ENCODE data around the gene SEMA5B. TPM values are rescaled to one million over a fixed set of nuclear protein-coding genes. Genes with fewer than 3 reads are reported as not detected.

The SEMA5B gene, protein sequence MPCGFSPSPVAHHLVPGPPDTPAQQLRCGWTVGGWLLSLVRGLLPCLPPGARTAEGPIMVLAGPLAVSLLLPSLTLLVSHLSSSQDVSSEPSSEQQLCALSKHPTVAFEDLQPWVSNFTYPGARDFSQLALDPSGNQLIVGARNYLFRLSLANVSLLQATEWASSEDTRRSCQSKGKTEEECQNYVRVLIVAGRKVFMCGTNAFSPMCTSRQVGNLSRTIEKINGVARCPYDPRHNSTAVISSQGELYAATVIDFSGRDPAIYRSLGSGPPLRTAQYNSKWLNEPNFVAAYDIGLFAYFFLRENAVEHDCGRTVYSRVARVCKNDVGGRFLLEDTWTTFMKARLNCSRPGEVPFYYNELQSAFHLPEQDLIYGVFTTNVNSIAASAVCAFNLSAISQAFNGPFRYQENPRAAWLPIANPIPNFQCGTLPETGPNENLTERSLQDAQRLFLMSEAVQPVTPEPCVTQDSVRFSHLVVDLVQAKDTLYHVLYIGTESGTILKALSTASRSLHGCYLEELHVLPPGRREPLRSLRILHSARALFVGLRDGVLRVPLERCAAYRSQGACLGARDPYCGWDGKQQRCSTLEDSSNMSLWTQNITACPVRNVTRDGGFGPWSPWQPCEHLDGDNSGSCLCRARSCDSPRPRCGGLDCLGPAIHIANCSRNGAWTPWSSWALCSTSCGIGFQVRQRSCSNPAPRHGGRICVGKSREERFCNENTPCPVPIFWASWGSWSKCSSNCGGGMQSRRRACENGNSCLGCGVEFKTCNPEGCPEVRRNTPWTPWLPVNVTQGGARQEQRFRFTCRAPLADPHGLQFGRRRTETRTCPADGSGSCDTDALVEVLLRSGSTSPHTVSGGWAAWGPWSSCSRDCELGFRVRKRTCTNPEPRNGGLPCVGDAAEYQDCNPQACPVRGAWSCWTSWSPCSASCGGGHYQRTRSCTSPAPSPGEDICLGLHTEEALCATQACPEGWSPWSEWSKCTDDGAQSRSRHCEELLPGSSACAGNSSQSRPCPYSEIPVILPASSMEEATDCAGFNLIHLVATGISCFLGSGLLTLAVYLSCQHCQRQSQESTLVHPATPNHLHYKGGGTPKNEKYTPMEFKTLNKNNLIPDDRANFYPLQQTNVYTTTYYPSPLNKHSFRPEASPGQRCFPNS
- total RNA-seq (2011; cell fraction: chromatin; rRNA removed; ENCODE audit: low replicate concordance): not detected in 2 replicates
- not detected in 2 replicates for total RNA-seq (2011; cell fraction: nucleolus; rRNA removed)
- total RNA-seq (2011; cell fraction: nucleoplasm; rRNA removed): not detected in 2 replicates
- not detected in 2 replicates for total RNA-seq (2014; rRNA removed)
- total RNA-seq (2014; rRNA removed; fragmentation: Illumina TruSeq; extraction: Trizol): not detected in 2 replicates
- total RNA-seq (2015; rRNA removed; fragmentation: Illumina TruSeq; extraction: Trizol): not detected in 2 replicates
- not detected in 2 replicates for total RNA-seq (2021)
- polyA plus RNA-seq (2011; rRNA removed): not detected in 2 replicates
- polyA plus RNA-seq (2011; cell fraction: cytosol; rRNA removed): not detected in 2 replicates
- not detected in 2 replicates for polyA plus RNA-seq (2011; cell fraction: nucleus; rRNA removed)
- 0.03 TPM in 1 of 2 replicates, not detected in the other for polyA plus RNA-seq (2012)
- polyA plus RNA-seq (2014; fragmentation: Illumina TruSeq; extraction: Trizol): not detected in 2 replicates
- not detected for polyA plus RNA-seq (2014; fragmentation: Nextera tagmentation; extraction: Ambion mirVana)
- not detected in 2 replicates for polyA plus RNA-seq (2014; rRNA removed)
- not detected in 2 replicates for polyA minus RNA-seq (2011; rRNA and poly(A)+ RNA removed)
- not detected in 2 replicates for polyA minus RNA-seq (2011; cell fraction: cytosol; rRNA and poly(A)+ RNA removed)
- not detected in 2 replicates for polyA minus RNA-seq (2011; cell fraction: nucleus; rRNA and poly(A)+ RNA removed)
- percentile 1 among the genes with signal in this experiment for Bru-seq, nascent RNA
- not detected for BruChase-seq, experiment 1, labeled RNA remaining after a 2-hour chase
- not detected for BruChase-seq, experiment 2, labeled RNA remaining after a 6-hour chase
- long read RNA-seq, experiment 1: 0 reads
- long read RNA-seq, experiment 2: 0 reads
- long read RNA-seq, experiment 3: 0 reads

DNA sequence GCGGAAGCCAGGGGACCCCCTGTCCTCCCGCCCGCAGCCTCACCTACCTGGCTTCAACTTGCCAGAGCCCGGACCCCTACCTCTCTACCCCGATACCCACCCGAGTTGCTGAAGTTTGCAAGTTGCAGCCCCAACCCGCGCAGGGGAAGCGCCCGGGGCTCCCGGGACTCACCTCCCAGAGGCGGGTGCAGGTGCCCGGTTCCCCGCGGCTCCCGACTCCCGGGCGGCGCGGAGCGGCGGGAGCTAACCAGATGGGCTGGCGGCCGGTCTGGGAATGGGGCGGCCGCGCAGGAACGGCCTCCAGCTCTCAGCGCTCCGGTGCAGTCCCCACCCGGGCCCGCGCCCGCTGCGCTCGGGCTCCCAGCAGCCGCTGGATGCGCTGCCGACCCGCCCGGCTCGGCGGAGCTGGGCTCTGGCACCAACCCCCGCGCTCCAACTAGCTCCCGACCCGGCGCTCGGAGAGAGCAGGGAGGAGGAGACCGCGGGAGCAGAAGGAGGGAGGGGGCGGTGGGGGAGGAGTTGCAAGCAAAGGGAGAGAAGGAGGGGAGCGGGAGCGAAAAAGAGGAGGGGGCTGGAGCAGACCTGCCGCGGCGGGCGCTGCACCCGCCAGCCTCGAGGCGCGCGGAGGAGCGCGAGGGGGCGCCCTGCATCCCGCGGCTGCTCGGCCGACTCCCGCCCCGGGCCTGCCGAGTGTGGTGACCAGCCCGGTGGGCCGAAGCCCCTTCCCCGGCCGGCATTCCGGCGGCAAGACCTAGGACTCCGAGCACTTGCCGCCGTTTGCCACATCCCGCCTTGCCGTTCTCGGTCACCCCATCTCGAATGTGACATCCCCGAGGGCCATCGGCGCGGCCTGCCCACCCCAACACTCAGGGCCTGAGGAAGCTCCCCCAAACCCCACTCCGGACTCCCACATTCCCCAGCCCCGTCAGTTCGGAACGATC lies at the start of gene SEMA5B:
TSS of gene SEMA5B (minus strand) at position 472 of the 941 bp plus-strand sequence. CDS start 66,500 bp downstream, outside the sequence.
- ChIA-PET POLR2A (interaction anchor here (0.7 kb wide), 1 partner anchor 512 kb away, joined by 3 read pairs; no protein-coding TSS in a partner anchor), CTCF (ENCODE audit: low intra/inter-chr PET ratio) (interaction anchor here (0.7 kb wide), 2 partner anchors 30 to 271 kb away, joined by 4 to 7 read pairs; no protein-coding TSS in a partner anchor)
- Histone ChIP-seq H3K36me3 (ENCODE audit: control insufficient read depth, insufficient read depth, low read length) (no peaks in the 10 kb centered on the region), H3K27me3 (ENCODE audit: control insufficient read depth in 2 of 2, insufficient read depth in 2 of 2, low read length in 2 of 2) (peaks cover 15 to 36% of the 10 kb centered on the region in 2 experiments; a peak in 4 of 5 replicates), H2AFZ (ENCODE audit: low read depth, low read length) (peak within 1 kb of the TSS; percentile 87), H4K20me1 (replicated peaks; ENCODE audit: control insufficient read depth, insufficient read depth, low read length) (no peaks in the 10 kb centered on the region), H3K4me1 (replicated peaks in 1 of 2; ENCODE audit: control insufficient read depth in 2 of 2, insufficient read depth in 2 of 2, low read length in 2 of 2) (peaks cover 5 to 20% of the 10 kb centered on the region in 2 experiments; a peak in 4 of 5 replicates), H3K9me3 (replicated peaks; ENCODE audit: control insufficient read depth, insufficient read depth, low read depth, low read length) (no peaks in the 10 kb centered on the region), H3K9me1 (ENCODE audit: control insufficient read depth, insufficient read depth, low read length) (no peaks in the 10 kb centered on the region), H3K27ac (ENCODE audit: extremely low read depth, low read depth, low read length) (no peak within 1 kb of the TSS), H3K4me2 (ENCODE audit: insufficient read depth, low read length) (peak within 1 kb of the TSS; percentile 78), H3K9ac (ENCODE audit: insufficient read depth in 1 of 2, low read depth in 2 of 2, low read length in 2 of 2) (peak within 1 kb of the TSS in 1 of 2 experiments; percentile 71; a peak in 2 of 4 replicates), H3K79me2 (ENCODE audit: control insufficient read depth, insufficient read depth, low read length) (no peaks in the 10 kb centered on the region), H3K4me3 (peak within 1 kb of the TSS; percentile 18)
- no TSS peak for BruUV-seq (replicated peaks)
- DNase-seq (ENCODE audit: extremely low read depth in 1 of 4, low spot score in 3 of 4): peak; percentile 11 to 57 (median 43)
- no peak for FAIRE-seq
- ATAC-seq: peak; percentile 90
- 15% methylated on average over 20 of the region's 94 CpGs for WGBS (ENCODE audit: insufficient coverage, low coverage, missing lambda C conversion rate)
- in situ Hi-C loops (cut with MboI): no loop called here
- intact Hi-C loops (cut with micrococcal nuclease): loop anchor here (2.0 to 10.0 kb wide), 3 partner anchors 85 to 463 kb away; partner anchors contain the start of genes DTX3L and PARP9
- peak in 1 of 2 experiments; percentile 13; a peak in 1 of 4 replicates for TF ChIP-seq RAD21 (CRISPR knock-in tag; conservative IDR thresholded peaks at IDR 0.05 in 1 of 2, IDR thresholded peaks at IDR 0.05 in 1 of 2)
- TF ChIP-seq ATF7 (IDR thresholded peaks at IDR 0.05): no peak
- TF ChIP-seq, protein P1, sequence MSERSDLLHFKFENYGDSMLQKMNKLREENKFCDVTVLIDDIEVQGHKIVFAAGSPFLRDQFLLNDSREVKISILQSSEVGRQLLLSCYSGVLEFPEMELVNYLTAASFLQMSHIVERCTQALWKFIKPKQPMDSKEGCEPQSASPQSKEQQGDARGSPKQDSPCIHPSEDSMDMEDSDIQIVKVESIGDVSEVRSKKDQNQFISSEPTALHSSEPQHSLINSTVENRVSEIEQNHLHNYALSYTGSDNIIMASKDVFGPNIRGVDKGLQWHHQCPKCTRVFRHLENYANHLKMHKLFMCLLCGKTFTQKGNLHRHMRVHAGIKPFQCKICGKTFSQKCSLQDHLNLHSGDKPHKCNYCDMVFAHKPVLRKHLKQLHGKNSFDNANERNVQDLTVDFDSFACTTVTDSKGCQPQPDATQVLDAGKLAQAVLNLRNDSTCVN (CRISPR knock-in tag; IDR thresholded peaks at IDR 0.05): no peak
- TF ChIP-seq, protein P2, sequence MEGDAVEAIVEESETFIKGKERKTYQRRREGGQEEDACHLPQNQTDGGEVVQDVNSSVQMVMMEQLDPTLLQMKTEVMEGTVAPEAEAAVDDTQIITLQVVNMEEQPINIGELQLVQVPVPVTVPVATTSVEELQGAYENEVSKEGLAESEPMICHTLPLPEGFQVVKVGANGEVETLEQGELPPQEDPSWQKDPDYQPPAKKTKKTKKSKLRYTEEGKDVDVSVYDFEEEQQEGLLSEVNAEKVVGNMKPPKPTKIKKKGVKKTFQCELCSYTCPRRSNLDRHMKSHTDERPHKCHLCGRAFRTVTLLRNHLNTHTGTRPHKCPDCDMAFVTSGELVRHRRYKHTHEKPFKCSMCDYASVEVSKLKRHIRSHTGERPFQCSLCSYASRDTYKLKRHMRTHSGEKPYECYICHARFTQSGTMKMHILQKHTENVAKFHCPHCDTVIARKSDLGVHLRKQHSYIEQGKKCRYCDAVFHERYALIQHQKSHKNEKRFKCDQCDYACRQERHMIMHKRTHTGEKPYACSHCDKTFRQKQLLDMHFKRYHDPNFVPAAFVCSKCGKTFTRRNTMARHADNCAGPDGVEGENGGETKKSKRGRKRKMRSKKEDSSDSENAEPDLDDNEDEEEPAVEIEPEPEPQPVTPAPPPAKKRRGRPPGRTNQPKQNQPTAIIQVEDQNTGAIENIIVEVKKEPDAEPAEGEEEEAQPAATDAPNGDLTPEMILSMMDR (IDR thresholded peaks at IDR 0.05 in 2 of 3, conservative IDR thresholded peaks at IDR 0.05 in 1 of 3; ENCODE audit: insufficient read depth in 2 of 3, low read depth in 1 of 3, low read length in 3 of 3): peak in 2 of 3 experiments; percentile 32 to 46; a peak in 3 of 6 replicates
- TF ChIP-seq ZNF316 (IDR thresholded peaks at IDR 0.05): no peak
- peak; percentile 58; the same call in 1 of the 2 replicates for TF ChIP-seq ZBTB7A (IDR thresholded peaks at IDR 0.05; ENCODE audit: borderline replicate concordance, control insufficient read depth, low read depth, low read length)
- no peak for TF ChIP-seq RFX5 (IDR thresholded peaks at IDR 0.05; ENCODE audit: low read depth, low read length)
- TF ChIP-seq PYGO2 (tag; IDR thresholded peaks at IDR 0.05): no peak

All from K562 (cell line).